ENCODE measurements around the gene SEMA3B. TPM values are rescaled to one million over a fixed set of nuclear protein-coding genes. Genes with fewer than 3 reads are reported as not detected.

SEMA3B gene
- total RNA-seq, 1 donor, result 23.3 TPM

GRCh38 chr3:50297896-50298725 lies 29.2 kb downstream of the SEMA3B start:
- DNase-seq (ENCODE audit: low read depth), result no peak
- peak overlapping the region; percentile 81 for H3K4me3 ChIP-seq (ENCODE audit: low read depth, low read length)
- peak; percentile 21 for TF ChIP-seq CTCF (IDR thresholded peaks at IDR 0.05; ENCODE audit: insufficient read depth, low read depth, low read length)

GRCh38 chr3:50298836-50299637 lies 30.1 kb downstream of the SEMA3B start, which contains the start of the genes HYAL3 and NAA80:
Gene HYAL3, minus strand, starts transcription at chr3:50299405. Its CDS starts 3,803 bp downstream, at chr3:50295602.
Gene NAA80, minus strand, starts transcription at chr3:50299405. Its CDS starts 1,942 bp downstream, at chr3:50297463.
- peak; percentile 100 for DNase-seq (ENCODE audit: low read depth)
- TF ChIP-seq CTCF (IDR thresholded peaks at IDR 0.05; ENCODE audit: insufficient read depth, low read depth, low read length), result no peak
- peak within 1 kb of the TSS; percentile 81 for H3K4me3 ChIP-seq (ENCODE audit: low read depth, low read length)

DNA sequence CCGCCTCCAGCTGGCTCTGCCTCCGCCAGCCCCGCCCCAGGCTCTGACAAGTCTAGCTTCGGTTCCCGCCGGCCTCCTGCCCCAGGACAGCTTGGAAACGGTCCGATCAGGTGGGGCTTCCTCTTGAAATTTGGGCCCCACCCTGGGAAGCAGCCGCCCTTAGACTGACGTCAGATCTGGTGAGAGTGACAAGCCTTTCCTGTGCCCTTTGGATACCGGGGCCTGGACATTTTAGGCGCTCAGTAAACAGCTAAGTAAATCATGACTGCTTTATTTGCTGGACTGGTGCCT lies 30.6 kb downstream of the SEMA3B start:
- peak overlapping the region; percentile 58 for H3K4me3 ChIP-seq (ENCODE audit: low read depth, low read length)
- no peak for DNase-seq (ENCODE audit: low read depth)
- no peak for TF ChIP-seq CTCF (IDR thresholded peaks at IDR 0.05; ENCODE audit: insufficient read depth, low read depth, low read length)

- DNase-seq (ENCODE audit: low read depth), result no peak
- peak overlapping the region; percentile 58 for H3K4me3 ChIP-seq (ENCODE audit: low read depth, low read length)
- no peak for TF ChIP-seq CTCF (IDR thresholded peaks at IDR 0.05; ENCODE audit: insufficient read depth, low read depth, low read length)
These were observed 31.2 kb downstream of the SEMA3B start for GRCh38 chr3:50299929-50300680.

DNA sequence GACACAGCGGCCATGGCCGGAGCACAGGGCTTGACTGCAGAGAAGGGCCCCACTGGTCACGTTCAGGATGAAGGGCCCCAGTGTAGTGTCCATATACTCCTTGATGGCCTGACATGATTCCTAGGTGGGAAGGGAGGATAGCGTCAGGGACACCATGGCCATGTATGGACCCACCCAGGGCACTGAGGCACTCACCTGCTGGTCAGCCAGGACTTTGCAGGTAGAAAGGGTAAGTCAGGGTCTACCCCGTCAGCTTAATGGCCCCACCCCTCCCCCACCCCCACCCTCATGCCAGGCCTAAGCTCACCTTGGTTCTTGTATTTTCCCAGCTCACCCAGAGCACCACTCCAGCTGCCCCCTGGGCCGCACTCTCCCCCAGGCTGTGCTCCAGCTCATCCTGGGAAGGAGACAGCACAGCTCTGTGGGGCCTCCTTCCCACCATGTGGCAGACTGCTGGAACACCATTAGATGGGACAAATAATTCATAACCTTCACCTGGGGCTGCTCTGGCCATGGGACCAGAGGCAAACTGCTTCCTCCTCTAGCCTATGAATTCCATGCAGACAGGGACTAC lies 31.8 kb downstream of the SEMA3B start:
- DNase-seq (ENCODE audit: low read depth), result no peak
- no peak for TF ChIP-seq CTCF (IDR thresholded peaks at IDR 0.05; ENCODE audit: insufficient read depth, low read depth, low read length)
- H3K4me3 ChIP-seq (ENCODE audit: low read depth, low read length), result no peak overlapping the region

Data from fibroblast of villous mesenchyme (primary cell).